MM.1S (cell line): Measurements from ENCODE around the gene EID2.

Experiments
- DNase-seq: peaks from one replicate; pipeline ENCODE4 v3.0.0-alpha.2; 2015
- H2AFZ ChIP-seq: fragments of 300-600 bp; sonication (generic); 2 replicates; pipeline ENCODE4 v1.6.0; 2016; ENCODE audit warnings: antibody characterized with exemption, low read length
- H3F3A ChIP-seq: fragments of 300-600 bp; sonication (generic); 2 replicates; pipeline ENCODE4 v1.6.1; 2016; ENCODE audit warnings: mild to moderate bottlenecking, antibody characterized with exemption, low read length, moderate library complexity, mixed read lengths; ENCODE audit not compliant: insufficient read depth
- H3K27ac ChIP-seq: fragments of 300-600 bp; sonication (generic); 2 replicates; pipeline ENCODE4 v1.5.1; 2016; ENCODE audit warnings: mild to moderate bottlenecking, low read length
- H3K27me3 ChIP-seq: fragments of 300-600 bp; sonication (generic); replicated peaks from 2 replicates; pipeline ENCODE4 v1.6.0; 2016; ENCODE audit warnings: low read length; ENCODE audit not compliant: insufficient read depth
- H3K36me3 ChIP-seq: fragments of 300-600 bp; sonication (generic); replicated peaks from 2 replicates; pipeline ENCODE4 v1.6.1; 2016; ENCODE audit warnings: mild to moderate bottlenecking, low read length, mixed read lengths; ENCODE audit not compliant: insufficient read depth
- H3K4me1 ChIP-seq: fragments of 300-600 bp; sonication (generic); 2 replicates; pipeline ENCODE4 v1.6.1; 2016; ENCODE audit warnings: low read length, mixed read lengths
- H3K4me2 ChIP-seq: fragments of 300-600 bp; sonication (generic); 2 replicates; pipeline ENCODE4 v1.6.0; 2016; ENCODE audit warnings: low read depth, low read length
- H3K4me3 ChIP-seq: fragments of 300-600 bp; sonication (generic); 2 replicates; pipeline ENCODE4 v1.5.1; 2016; ENCODE audit warnings: low read length, mixed read lengths
- H3K79me2 ChIP-seq: fragments of 300-600 bp; sonication (generic); 2 replicates; pipeline ENCODE4 v1.6.1; 2016; ENCODE audit warnings: mixed run types, low read length, mixed read lengths
- H3K9ac ChIP-seq: fragments of 300-600 bp; sonication (generic); 2 replicates; pipeline ENCODE4 v1.6.1; 2016; ENCODE audit warnings: low read length, mixed read lengths
- H3K9me2 ChIP-seq: fragments of 300-600 bp; sonication (generic); replicated peaks from 2 replicates; pipeline ENCODE4 v1.6.1; 2016; ENCODE audit warnings: mild to moderate bottlenecking, low read length, mixed read lengths; ENCODE audit not compliant: insufficient read depth
- H3K9me3 ChIP-seq: fragments of 300-600 bp; sonication (generic); replicated peaks from 2 replicates; pipeline ENCODE4 v1.6.1; 2016; ENCODE audit warnings: mild to moderate bottlenecking, low read length, mixed read lengths; ENCODE audit not compliant: insufficient read depth
- H4K20me1 ChIP-seq: fragments of 300-600 bp; sonication (generic); 2 replicates; pipeline ENCODE4 v1.6.1; 2016; ENCODE audit warnings: mild to moderate bottlenecking, low read length, moderate library complexity, mixed read lengths; ENCODE audit not compliant: insufficient read depth
- CTCF ChIP-seq: fragments of 300-600 bp; sonication (generic); IDR thresholded peaks from 2 replicates; pipeline ENCODE4 v1.5.1; 2016; ENCODE audit warnings: antibody characterized with exemption, low read length, mixed read lengths
- EZH2 ChIP-seq: fragments of 300-600 bp; sonication (generic); optimal IDR thresholded peaks from 2 replicates; pipeline ENCODE3; 2017; ENCODE audit warnings: low read depth, mild to moderate bottlenecking, antibody characterized with exemption, low read length, mixed read lengths
- EZH2phosphoT487 ChIP-seq: fragments of 300-600 bp; sonication (generic); IDR thresholded peaks from 2 replicates; pipeline ENCODE4 v1.6.1; 2018; ENCODE audit warnings: antibody characterized with exemption, low read length

The EID2 gene

GRCh38 chr19:39507715-39508364 lies 32.1 kb downstream of the EID2 start:
- H3K27ac ChIP-seq: no peak overlapping the region
- DNase-seq: no peak
- 0 out of 2 replicates have a peak, but pooled peaks cover 5% of the 10 kb centered on the region for H3K4me1 ChIP-seq
- H3K9ac ChIP-seq: no peak overlapping the region
- H4K20me1 ChIP-seq: no peaks in the 10 kb centered on the region
- peaks cover 74% of the 10 kb centered on the region for H3K27me3 ChIP-seq
- H3K4me2 ChIP-seq: no peak overlapping the region
- no peaks in the 10 kb centered on the region for H3K9me3 ChIP-seq
- no peaks in the 10 kb centered on the region for H3K36me3 ChIP-seq
- TF ChIP-seq EZH2phosphoT487 (no peak), EZH2 (no peak)
- H3K9me2 ChIP-seq: no peaks in the 10 kb centered on the region
- no peak overlapping the region for H2AFZ ChIP-seq
- no peak overlapping the region for H3K4me3 ChIP-seq
- H3K79me2 ChIP-seq: no peaks in the 10 kb centered on the region
- H3F3A ChIP-seq: no peaks in the 10 kb centered on the region

GRCh38 chr19:39506944-39507714 lies 32.8 kb downstream of the EID2 start:
- Histone ChIP-seq H3K36me3 (no peaks in the 10 kb centered on the region), H3K4me3 (no peak overlapping the region), H3K27ac (no peak overlapping the region), H3F3A (no peaks in the 10 kb centered on the region), H3K4me2 (no peak overlapping the region), H3K79me2 (no peaks in the 10 kb centered on the region), H3K9ac (no peak overlapping the region), H3K9me3 (no peaks in the 10 kb centered on the region), H4K20me1 (no peaks in the 10 kb centered on the region), H3K4me1 (0 out of 2 replicates have a peak, but pooled peaks cover 5% of the 10 kb centered on the region), H3K9me2 (no peaks in the 10 kb centered on the region), H2AFZ (no peak overlapping the region), H3K27me3 (peaks cover 70% of the 10 kb centered on the region)
- TF ChIP-seq CTCF (no peak), EZH2 (no peak), EZH2phosphoT487 (no peak)
- no peak for DNase-seq

GRCh38 chr19:39506598-39506943 lies 33.4 kb downstream of the EID2 start:
- Histone ChIP-seq H3K79me2 (no peaks in the 10 kb centered on the region), H3K9me2 (no peaks in the 10 kb centered on the region), H3K4me3 (no peak overlapping the region), H3K9ac (no peak overlapping the region), H4K20me1 (no peaks in the 10 kb centered on the region), H3K36me3 (no peaks in the 10 kb centered on the region), H3K4me1 (0 out of 2 replicates have a peak, but pooled peaks cover 5% of the 10 kb centered on the region), H3K27ac (no peak overlapping the region), H3K4me2 (no peak overlapping the region), H3F3A (no peaks in the 10 kb centered on the region), H3K27me3 (peaks cover 73% of the 10 kb centered on the region), H2AFZ (no peak overlapping the region), H3K9me3 (no peaks in the 10 kb centered on the region)
- TF ChIP-seq CTCF (no peak), EZH2 (no peak), EZH2phosphoT487 (no peak)
- DNase-seq: no peak
